ENCODE measurements around the gene POLA2.
"Not testable (repeated sequence)": the region's sequence is repeated elsewhere in the genome, so short reads cannot be mapped to it uniquely, and the experiment has no call there.

POLA2 gene

GRCh38 chr11:65330544-65330943 is 68.8 kb downstream of the POLA2 start:
- DNase-seq (ENCODE audit: low read depth in 2 of 2), result no peak

DNA sequence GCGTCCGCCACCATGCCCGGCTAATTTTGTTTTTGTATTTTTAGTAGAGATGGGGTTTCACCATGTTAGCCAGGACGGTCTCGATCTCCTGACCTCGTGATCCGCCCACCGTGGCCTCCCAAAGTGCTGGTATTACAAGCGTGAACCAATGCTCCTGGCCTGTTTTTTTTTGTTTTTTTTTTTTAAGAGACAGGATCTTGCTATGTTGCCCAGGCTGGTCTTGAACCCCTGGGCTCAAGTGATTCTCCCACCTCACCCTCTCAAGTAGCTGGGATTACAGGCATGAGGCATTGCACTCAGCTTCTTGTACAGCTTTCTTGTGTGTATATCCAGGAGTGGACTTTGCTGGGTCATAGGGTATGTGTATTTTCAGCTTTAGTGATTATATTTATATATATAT is 70.8 kb downstream of the POLA2 start:
- DNase-seq (ENCODE audit: low read depth in 2 of 2), result not testable (repeated sequence)

DNA sequence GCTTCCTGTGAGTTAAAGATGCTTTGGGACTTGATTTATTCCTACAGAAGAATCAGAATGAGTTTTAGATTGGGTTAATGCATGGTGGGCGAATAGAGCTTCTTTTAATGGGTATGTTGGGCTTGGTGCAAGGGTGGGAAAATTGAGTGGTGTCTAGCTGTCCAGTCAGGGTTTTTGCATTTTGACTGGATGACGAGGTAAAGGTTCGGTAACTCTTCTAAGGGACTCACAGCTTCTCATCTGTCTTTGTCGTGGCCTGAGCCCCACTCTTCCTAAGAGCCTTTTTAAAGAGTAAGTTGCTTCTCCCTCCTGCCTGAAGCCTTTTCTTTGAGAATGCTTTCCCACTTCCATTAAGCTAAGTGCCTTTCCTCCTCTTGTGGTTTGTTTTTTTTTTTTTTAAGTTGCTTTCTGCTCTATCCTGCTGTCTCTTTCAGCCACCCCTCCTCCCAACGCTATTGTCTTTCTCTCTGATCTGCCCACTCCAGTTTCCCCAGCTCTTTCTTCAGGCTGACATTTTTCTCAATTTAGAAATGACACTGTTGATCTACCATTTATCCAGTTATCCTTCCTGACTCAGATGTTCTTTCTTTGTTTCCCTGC is 73.0 kb downstream of the POLA2 start:
- DNase-seq (ENCODE audit: low read depth in 2 of 2), result no peak

- DNase-seq (ENCODE audit: low read depth in 2 of 2), result no peak
Measured at GRCh38 chr11:65338676-65339075, 76.9 kb downstream of the POLA2 start.

DNA sequence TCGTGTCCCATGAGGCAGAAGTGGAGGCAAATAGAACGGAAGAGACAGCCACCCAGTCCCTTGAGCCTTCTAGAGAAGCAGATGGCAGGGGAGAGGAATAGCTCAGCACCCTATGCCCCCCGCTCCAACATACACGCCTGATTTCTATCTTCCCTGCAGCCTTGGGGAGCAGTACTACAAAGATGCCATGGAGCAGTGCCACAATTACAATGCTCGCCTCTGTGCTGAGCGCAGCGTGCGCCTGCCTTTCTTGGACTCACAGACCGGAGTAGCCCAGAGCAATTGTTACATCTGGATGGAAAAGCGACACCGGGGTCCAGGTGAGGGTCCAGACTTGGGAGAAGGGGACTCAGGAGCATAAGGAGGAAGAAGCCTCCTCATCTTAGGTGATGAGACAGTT is 78.5 kb downstream of the POLA2 start:
- DNase-seq (ENCODE audit: low read depth in 2 of 2), result no peak

DNA sequence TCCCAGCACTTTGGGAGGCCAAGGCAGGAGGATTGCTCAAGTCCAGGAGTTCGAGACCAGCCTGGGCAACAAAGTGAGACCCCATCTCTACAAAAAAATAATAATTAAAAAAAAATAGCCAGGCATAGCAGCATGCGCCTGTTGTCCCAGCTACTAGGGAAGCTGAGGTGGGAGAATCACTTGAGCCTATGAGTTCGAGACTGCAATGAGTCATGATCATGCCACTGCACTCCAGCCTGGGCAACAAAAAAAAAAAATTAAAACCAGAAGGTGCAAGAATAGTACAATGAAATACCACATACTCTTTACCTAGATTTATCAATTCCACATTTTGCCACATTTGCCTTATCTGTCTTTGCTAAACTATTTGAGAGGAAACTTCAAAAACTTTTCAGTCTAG is 80.1 kb downstream of the POLA2 start:
- DNase-seq (ENCODE audit: low read depth in 2 of 2), result no peak
